Midbrain (tissue), 1 donor: ENCODE results near the gene TLE3.

Experiments used
- DNase-seq: peaks from one replicate; lab custom pipeline; 2025; lab: John Stamatoyannopoulos, UW

The TLE3 gene

GRCh38 chr15:70062321-70062956 lies 35.3 kb downstream of the TLE3 start:
- peak; percentile 87 for DNase-seq

GRCh38 chr15:70061696-70062270 lies 35.9 kb downstream of the TLE3 start:
- no peak for DNase-seq

- DNase-seq: no peak
These were observed 36.8 kb downstream of the TLE3 start for GRCh38 chr15:70060993-70061305.

GRCh38 chr15:70060214-70060992 lies 37.3 kb downstream of the TLE3 start:
- DNase-seq: no peak

- DNase-seq: no peak
These were observed 38.1 kb downstream of the TLE3 start for GRCh38 chr15:70059476-70060213.

- no peak for DNase-seq
These were observed 38.9 kb downstream of the TLE3 start for GRCh38 chr15:70058642-70059360.

GRCh38 chr15:70057931-70058641 lies 39.6 kb downstream of the TLE3 start:
- no peak for DNase-seq

- no peak for DNase-seq
These were observed 41.5 kb downstream of the TLE3 start for GRCh38 chr15:70056091-70056680.

- DNase-seq: no peak
These were observed 42.1 kb downstream of the TLE3 start for GRCh38 chr15:70055601-70056051.

GRCh38 chr15:70054884-70055387 lies 42.8 kb downstream of the TLE3 start:
- no peak for DNase-seq

- no peak for DNase-seq
These were observed 43.4 kb downstream of the TLE3 start for GRCh38 chr15:70054366-70054765.

GRCh38 chr15:70053716-70054229 lies 43.9 kb downstream of the TLE3 start:
- no peak for DNase-seq

- DNase-seq: peak; percentile 66
These were observed 44.6 kb downstream of the TLE3 start for GRCh38 chr15:70053001-70053715.

- no peak for DNase-seq
These were observed 45.6 kb downstream of the TLE3 start for GRCh38 chr15:70051948-70052633.

GRCh38 chr15:70050970-70051369 lies 46.7 kb downstream of the TLE3 start:
- DNase-seq: no peak

- no peak for DNase-seq
These were observed 47.3 kb downstream of the TLE3 start for GRCh38 chr15:70050441-70050840.

GRCh38 chr15:70049701-70050301 lies 47.9 kb downstream of the TLE3 start:
- no peak for DNase-seq

GRCh38 chr15:70048578-70049514 lies 48.9 kb downstream of the TLE3 start:
- peak; percentile 7 for DNase-seq
